Fibroblast of lung (primary cell): ENCODE results near the gene STON2. TPM values are rescaled to one million over a fixed set of nuclear protein-coding genes. Genes with fewer than 3 reads are reported as not detected.
A peak's percentile ranks its signal among the peaks of the same experiment; 100 is the strongest.

ENCODE experiments used
- DNase-seq, 2 donors: peaks; one replicate each; pipeline versions ENCODE4 v3.0.0 to v3.0.0-alpha.2; 2010; ENCODE audit warnings: low read depth in 2 of 2
- H2AFZ ChIP-seq: 2 replicates; pipeline ENCODE4 v1.5.1; 2012; ENCODE audit warnings: low read length, control low read depth, inconsistent platforms
- H3K27ac ChIP-seq: 2 replicates; pipeline ENCODE4 v1.5.1; 2011; ENCODE audit warnings: low read length, control low read depth; ENCODE audit not compliant: insufficient read depth
- H3K27me3 ChIP-seq: 2 replicates; pipeline ENCODE4 v1.5.1; 2011; ENCODE audit warnings: mild to moderate bottlenecking, low read length; ENCODE audit not compliant: control insufficient read depth, insufficient read depth
- H3K36me3 ChIP-seq: 2 replicates; pipeline ENCODE4 v1.5.1; 2011; ENCODE audit warnings: low read length; ENCODE audit not compliant: control insufficient read depth, insufficient read depth
- H3K4me1 ChIP-seq: 2 replicates; pipeline ENCODE4 v1.5.1; 2011; ENCODE audit warnings: low read length; ENCODE audit not compliant: control insufficient read depth, insufficient read depth; ENCODE audit errors: extremely low read depth
- H3K4me2 ChIP-seq: 2 replicates; pipeline ENCODE4 v1.5.1; 2011; ENCODE audit warnings: low read length, control low read depth; ENCODE audit not compliant: insufficient read depth; ENCODE audit errors: extremely low read depth
- H3K4me3 ChIP-seq, 4 experiments: fragments of 200-600 bp in 1 of 4; sonication (generic) in 1 of 4; replicated peaks in 1 of 4; 2 replicates each; pipeline ENCODE4 v1.5.1; 2011 to 2016; ENCODE audit warnings: low read length in 4 of 4, low read depth in 3 of 4, mild to moderate bottlenecking in 3 of 4, control low read depth in 2 of 4, inconsistent platforms in 1 of 4, mixed read lengths in 1 of 4; ENCODE audit not compliant: insufficient read depth in 1 of 4; ENCODE audit errors: control extremely low read depth in 1 of 4
- H3K79me2 ChIP-seq: 2 replicates; pipeline ENCODE4 v1.5.1; 2012; ENCODE audit warnings: mild to moderate bottlenecking, low read length, inconsistent platforms; ENCODE audit not compliant: control insufficient read depth, insufficient read depth
- H3K9ac ChIP-seq: 2 replicates; pipeline ENCODE4 v1.5.1; 2011; ENCODE audit warnings: mild to moderate bottlenecking, low read length, control low read depth; ENCODE audit not compliant: insufficient read depth
- H3K9me3 ChIP-seq: 2 replicates; pipeline ENCODE4 v1.5.1; 2012; ENCODE audit warnings: low read depth, low read length; ENCODE audit not compliant: control insufficient read depth, insufficient read depth
- H4K20me1 ChIP-seq: 2 replicates; pipeline ENCODE4 v1.5.1; 2011; ENCODE audit warnings: low read length; ENCODE audit not compliant: control insufficient read depth, insufficient read depth; ENCODE audit errors: extremely low read depth
- EZH2 ChIP-seq: IDR thresholded peaks from 2 replicates; pipeline ENCODE4 v1.5.1; 2012; ENCODE audit warnings: low read length, control low read depth, mild to moderate bottlenecking; ENCODE audit errors: missing control alignments
- polyA plus RNA-seq, 2 donors: library from polyadenylated mRNA; depleted of rRNA in 1 of 2; stranded (reverse) in 1 of 2; unstranded in 1 of 2; fragments of >200 nt; gene quantifications; 2 replicates each; pipeline ENCODE4 v1.2.1, GENCODE V29; 2011 to 2012; ENCODE audit warnings: missing spikeins in 1 of 2
- total RNA-seq: library from RNA; depleted of rRNA; stranded (reverse); fragments of >200 nt; gene quantifications from 2 replicates; pipeline ENCODE4 v1.2.1, GENCODE V29; 2014
- TF ChIP-seq, protein P1 (sequence below), 2 donors: IDR thresholded peaks in 1 of 2; conservative IDR thresholded peaks in 1 of 2; 1 replicate in 1 of 2; 2 replicates in 1 of 2; pipeline ENCODE4 v1.5.1; 2011 to 2012; ENCODE audit warnings: low read length in 2 of 2, control low read depth in 1 of 2, inconsistent platforms in 1 of 2, low read depth in 1 of 2, mild to moderate bottlenecking in 1 of 2

STON2 gene
- total and polyA plus RNA-seq, 2 donors (not counting 1 experiment from before 2014, with no cell fraction given): 1.5 to 52.5 TPM

DNA sequence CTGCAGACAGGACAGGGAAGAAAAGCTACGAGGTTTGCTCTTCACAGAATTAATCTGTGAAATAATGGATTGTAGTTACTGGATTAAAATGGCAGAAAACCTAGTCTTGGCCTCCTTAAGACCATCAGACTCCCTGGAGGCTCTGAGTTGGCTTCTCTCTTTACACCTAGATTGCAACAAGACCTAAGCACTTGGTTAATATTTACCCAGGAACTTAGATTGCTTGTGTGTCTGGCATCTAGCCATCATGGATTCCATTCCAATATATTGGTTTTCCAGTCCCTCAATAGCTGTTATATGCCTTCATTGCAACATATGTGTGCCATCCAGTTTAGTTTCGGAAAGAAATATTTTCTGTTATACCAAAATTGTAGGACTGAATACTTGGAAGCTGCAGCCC is 177.4 kb downstream of the STON2 start:
- H3K27ac ChIP-seq: no peak overlapping the region
- H3K79me2 ChIP-seq: peaks cover 15% of the 10 kb centered on the region
- H3K4me1 ChIP-seq: no peaks in the 10 kb centered on the region
- H3K9ac ChIP-seq: no peak overlapping the region
- H3K9me3 ChIP-seq: no peaks in the 10 kb centered on the region
- H3K4me2 ChIP-seq: no peak overlapping the region
- no peaks in the 10 kb centered on the region for H4K20me1 ChIP-seq
- DNase-seq: no peak
- H3K27me3 ChIP-seq: no peaks in the 10 kb centered on the region
- TF ChIP-seq, protein P1, sequence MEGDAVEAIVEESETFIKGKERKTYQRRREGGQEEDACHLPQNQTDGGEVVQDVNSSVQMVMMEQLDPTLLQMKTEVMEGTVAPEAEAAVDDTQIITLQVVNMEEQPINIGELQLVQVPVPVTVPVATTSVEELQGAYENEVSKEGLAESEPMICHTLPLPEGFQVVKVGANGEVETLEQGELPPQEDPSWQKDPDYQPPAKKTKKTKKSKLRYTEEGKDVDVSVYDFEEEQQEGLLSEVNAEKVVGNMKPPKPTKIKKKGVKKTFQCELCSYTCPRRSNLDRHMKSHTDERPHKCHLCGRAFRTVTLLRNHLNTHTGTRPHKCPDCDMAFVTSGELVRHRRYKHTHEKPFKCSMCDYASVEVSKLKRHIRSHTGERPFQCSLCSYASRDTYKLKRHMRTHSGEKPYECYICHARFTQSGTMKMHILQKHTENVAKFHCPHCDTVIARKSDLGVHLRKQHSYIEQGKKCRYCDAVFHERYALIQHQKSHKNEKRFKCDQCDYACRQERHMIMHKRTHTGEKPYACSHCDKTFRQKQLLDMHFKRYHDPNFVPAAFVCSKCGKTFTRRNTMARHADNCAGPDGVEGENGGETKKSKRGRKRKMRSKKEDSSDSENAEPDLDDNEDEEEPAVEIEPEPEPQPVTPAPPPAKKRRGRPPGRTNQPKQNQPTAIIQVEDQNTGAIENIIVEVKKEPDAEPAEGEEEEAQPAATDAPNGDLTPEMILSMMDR (conservative IDR thresholded peaks at IDR 0.05 in 1 of 2, IDR thresholded peaks at IDR 0.05 in 1 of 2; ENCODE audit: low read depth in 1 of 2, low read length in 2 of 2): no peak
- no peak for TF ChIP-seq EZH2
- H2AFZ ChIP-seq: no peak overlapping the region
- H3K36me3 ChIP-seq: no peaks in the 10 kb centered on the region
- no peak overlapping the region for H3K4me3 ChIP-seq

DNA sequence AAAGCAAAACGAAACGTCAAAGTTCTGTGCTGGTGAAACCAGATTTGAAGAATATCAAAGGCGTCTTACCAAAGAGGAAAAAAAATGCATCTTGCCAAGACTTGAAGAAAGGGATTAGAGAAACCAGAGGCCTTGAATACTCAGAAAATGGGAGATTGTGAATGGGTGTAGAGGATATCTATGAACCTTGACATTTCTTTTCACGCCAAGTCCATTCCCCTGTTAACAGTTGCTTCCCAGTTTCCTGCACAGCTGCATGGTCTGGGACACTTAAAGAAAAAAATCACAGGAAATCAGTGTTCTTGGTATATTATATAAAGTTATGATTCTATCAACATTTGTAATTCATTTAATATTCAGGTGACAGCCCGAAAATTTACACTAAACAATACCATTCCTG is 178.0 kb downstream of the STON2 start:
- H3K27ac ChIP-seq: peak overlapping the region; percentile 99
- H3K36me3 ChIP-seq: no peaks in the 10 kb centered on the region
- DNase-seq: peak in 1 of 2 donors; percentile 3
- peak overlapping the region in 1 of 4 experiments; percentile 85 for H3K4me3 ChIP-seq
- H2AFZ ChIP-seq: peak overlapping the region; percentile 22
- H3K4me1 ChIP-seq: no peaks in the 10 kb centered on the region
- H3K9me3 ChIP-seq: no peaks in the 10 kb centered on the region
- H3K79me2 ChIP-seq: peaks cover 21% of the 10 kb centered on the region
- H3K27me3 ChIP-seq: no peaks in the 10 kb centered on the region
- H3K4me2 ChIP-seq: peak overlapping the region; percentile 85
- TF ChIP-seq EZH2: no peak
- TF ChIP-seq, protein P1 (conservative IDR thresholded peaks at IDR 0.05 in 1 of 2, IDR thresholded peaks at IDR 0.05 in 1 of 2; ENCODE audit: low read depth in 1 of 2, low read length in 2 of 2): no peak
- H4K20me1 ChIP-seq: no peaks in the 10 kb centered on the region
- H3K9ac ChIP-seq: no peak overlapping the region

DNA sequence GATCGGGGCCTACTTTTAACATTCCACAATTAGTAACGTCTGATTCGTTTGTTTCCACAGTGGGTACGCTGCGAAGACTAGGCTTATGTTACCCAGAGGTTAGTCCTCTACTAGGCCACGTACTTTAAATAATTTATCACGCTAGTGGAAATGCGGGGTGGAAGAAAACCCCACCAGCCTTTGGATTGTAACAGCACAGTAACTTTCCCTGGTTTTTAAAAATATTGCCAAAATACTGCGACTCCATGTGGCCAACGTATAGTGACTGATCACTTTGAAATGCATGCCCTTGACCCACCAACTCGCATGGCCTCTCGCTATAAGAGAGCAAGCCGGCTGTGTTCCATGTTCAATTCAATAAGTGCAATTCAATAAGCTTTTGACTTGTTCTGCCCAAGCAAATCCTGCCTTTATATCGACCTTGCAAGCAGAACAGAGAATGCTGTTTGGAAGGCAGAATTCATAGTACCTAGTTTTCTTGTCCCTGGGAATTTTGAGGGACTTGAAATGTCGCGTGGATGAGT is 178.5 kb downstream of the STON2 start:
- no peak for DNase-seq
- Histone ChIP-seq H3K27me3 (no peaks in the 10 kb centered on the region), H3K4me3 (peak overlapping the region; percentile 15 to 85 (median 64)), H3K9me3 (no peaks in the 10 kb centered on the region), H3K79me2 (peaks cover 26% of the 10 kb centered on the region), H3K9ac (peak overlapping the region; percentile 95), H3K27ac (peak overlapping the region; percentile 99), H4K20me1 (no peaks in the 10 kb centered on the region), H3K4me2 (peak overlapping the region; percentile 85), H2AFZ (peak overlapping the region; percentile 76), H3K4me1 (no peaks in the 10 kb centered on the region), H3K36me3 (no peaks in the 10 kb centered on the region)
- no peak for TF ChIP-seq EZH2
- TF ChIP-seq, protein P1 (conservative IDR thresholded peaks at IDR 0.05 in 1 of 2, IDR thresholded peaks at IDR 0.05 in 1 of 2; ENCODE audit: low read depth in 1 of 2, low read length in 2 of 2): no peak
